GM12874 (cell line): ENCODE results near the gene LIME1.
A peak's percentile ranks its signal among the peaks of the same experiment; 100 is the strongest.

Experiments
- TF ChIP-seq, protein P1 (sequence below): IDR thresholded peaks from 2 replicates; pipeline ENCODE4 v1.5.1; 2011; ENCODE audit warnings: low read depth, mild to moderate bottlenecking, control low read depth, low read length, moderate library complexity; ENCODE audit not compliant: insufficient read depth

LIME1 gene

GRCh38 chr20:63704749-63705117 is 31.7 kb upstream of the LIME1 start:
- TF ChIP-seq, protein P1, sequence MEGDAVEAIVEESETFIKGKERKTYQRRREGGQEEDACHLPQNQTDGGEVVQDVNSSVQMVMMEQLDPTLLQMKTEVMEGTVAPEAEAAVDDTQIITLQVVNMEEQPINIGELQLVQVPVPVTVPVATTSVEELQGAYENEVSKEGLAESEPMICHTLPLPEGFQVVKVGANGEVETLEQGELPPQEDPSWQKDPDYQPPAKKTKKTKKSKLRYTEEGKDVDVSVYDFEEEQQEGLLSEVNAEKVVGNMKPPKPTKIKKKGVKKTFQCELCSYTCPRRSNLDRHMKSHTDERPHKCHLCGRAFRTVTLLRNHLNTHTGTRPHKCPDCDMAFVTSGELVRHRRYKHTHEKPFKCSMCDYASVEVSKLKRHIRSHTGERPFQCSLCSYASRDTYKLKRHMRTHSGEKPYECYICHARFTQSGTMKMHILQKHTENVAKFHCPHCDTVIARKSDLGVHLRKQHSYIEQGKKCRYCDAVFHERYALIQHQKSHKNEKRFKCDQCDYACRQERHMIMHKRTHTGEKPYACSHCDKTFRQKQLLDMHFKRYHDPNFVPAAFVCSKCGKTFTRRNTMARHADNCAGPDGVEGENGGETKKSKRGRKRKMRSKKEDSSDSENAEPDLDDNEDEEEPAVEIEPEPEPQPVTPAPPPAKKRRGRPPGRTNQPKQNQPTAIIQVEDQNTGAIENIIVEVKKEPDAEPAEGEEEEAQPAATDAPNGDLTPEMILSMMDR, result no peak

- TF ChIP-seq, protein P1, result no peak
These were observed 31.0 kb upstream of the LIME1 start for GRCh38 chr20:63705232-63706026.

- TF ChIP-seq, protein P1, result no peak
These were observed 30.3 kb upstream of the LIME1 start for GRCh38 chr20:63706027-63706695.

DNA sequence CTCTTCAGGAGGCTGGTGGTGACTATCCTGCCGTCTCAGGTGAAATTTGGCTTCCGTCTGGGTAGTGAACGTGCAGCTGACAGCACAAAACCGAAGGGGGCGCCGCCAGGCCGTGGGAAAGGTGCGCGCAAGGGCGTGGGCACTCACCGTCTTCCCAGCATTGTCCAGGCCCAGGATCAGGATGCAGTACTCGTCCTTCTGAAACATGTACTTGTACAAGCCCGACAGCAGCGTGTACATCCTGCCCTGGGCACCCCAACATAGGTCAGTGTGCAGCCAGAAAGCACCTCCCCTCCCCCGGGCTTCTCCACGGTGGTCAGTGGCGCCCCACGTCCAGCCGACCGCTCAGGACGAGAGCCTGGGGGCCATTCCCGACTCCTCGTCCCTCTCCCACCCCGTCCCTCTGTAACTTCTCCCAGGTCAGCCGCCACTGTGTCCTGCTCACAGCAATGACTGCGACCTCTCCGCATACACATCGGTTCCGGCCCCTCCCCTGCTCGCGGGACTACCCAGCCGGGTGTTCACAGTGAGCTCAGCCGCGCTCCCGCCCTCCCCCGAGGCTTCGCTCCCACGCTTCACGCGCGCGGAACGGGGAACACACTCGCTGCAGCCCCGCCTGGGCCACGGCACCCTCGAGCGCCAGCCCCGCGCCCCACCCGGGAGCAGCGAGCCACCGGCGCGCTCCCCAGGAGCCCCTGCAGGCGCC is 29.5 kb upstream of the LIME1 start:
- TF ChIP-seq, protein P1, result peak; percentile 85

DNA sequence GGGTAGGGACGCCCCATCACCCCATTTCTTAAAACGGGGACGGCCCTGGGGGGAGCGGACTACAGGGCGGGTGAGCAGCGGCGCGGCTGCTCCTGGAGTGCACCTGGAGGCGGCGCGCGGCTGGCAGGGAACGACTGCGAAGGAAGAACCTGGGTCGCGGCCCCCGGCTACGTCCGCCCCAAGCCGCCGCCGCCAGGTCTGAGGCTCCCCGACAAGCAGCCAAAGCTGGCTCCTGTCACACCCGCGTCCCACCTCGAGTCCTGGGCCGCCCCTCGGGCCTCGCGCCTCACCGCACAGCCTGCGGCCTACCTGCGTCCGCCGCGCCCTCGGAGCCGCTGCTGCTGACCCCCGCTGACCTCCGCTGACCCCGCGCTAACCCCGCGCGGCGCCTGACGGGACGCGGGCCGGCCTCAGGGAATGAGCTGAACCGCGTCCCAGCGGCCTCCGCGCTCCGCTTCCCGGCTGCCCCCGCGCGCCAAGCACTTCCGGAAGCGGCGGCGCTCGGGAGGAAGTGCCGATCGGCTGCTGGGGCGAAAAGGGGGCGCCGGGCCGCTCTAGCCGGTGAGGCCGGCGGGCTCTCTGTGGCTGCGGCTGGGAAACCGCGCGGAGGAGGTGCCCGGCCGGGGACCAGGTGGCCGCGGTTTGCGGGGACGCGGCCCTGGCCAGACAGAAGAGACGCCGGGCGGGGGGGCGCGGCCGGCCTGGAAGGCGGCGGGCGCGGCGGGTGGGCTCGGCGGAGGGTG is 28.7 kb upstream of the LIME1 start, which contains the start of the genes ARFRP1 and ZGPAT:
Gene ARFRP1 (minus strand): TSS at position 419 of the 743 bp plus-strand sequence. CDS start 885 bp downstream, outside the sequence.
Gene ZGPAT (plus strand): TSS at position 482 of the 743 bp plus-strand sequence. CDS start 542 bp downstream, outside the sequence.
- TF ChIP-seq, protein P1, result no peak

- TF ChIP-seq, protein P1, result no peak
These were observed 27.9 kb upstream of the LIME1 start for GRCh38 chr20:63708301-63709148.
